ENCODE measurements around the gene YBX2. TPM values are rescaled to one million over a fixed set of nuclear protein-coding genes. Genes with fewer than 3 reads are reported as not detected.

The YBX2 gene
- total and polyA plus RNA-seq, 2 experiments from 2014 or later, result 0.22 TPM; not detected in 1

DNA sequence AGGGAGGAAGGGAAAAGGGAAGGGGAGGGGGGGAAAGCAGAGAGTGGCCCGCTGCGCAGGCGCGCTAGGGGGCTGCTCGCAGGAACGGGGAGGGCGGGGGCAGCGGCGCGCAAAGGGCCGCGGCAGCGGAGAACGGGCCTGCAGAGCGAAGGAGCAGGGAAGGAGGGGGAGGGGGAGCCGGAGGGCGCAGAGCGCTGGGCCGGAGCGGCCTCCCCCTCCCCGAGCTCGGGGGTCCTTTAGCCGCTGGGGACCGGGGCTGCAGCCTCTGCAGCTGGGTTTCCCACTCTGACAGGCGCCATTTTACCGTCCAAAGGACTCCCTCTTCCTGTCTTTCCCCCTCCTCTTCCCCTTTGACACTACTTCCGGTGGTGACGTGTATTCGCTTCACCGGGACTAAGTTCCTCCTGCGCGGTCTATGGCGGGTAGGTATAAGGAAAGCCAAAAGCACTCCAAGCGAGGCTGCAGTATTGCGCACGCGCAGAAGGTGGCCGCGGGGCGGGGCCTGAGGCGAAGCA, 42.7 kb downstream of the YBX2 start, which contains the start of gene CTDNEP1:
CTDNEP1 (minus strand) TSS at position 74 of the 515 bp plus-strand sequence. CDS start 438 bp downstream, outside the sequence.
- H2AFZ ChIP-seq, result peak within 1 kb of the TSS; percentile 89

DNA sequence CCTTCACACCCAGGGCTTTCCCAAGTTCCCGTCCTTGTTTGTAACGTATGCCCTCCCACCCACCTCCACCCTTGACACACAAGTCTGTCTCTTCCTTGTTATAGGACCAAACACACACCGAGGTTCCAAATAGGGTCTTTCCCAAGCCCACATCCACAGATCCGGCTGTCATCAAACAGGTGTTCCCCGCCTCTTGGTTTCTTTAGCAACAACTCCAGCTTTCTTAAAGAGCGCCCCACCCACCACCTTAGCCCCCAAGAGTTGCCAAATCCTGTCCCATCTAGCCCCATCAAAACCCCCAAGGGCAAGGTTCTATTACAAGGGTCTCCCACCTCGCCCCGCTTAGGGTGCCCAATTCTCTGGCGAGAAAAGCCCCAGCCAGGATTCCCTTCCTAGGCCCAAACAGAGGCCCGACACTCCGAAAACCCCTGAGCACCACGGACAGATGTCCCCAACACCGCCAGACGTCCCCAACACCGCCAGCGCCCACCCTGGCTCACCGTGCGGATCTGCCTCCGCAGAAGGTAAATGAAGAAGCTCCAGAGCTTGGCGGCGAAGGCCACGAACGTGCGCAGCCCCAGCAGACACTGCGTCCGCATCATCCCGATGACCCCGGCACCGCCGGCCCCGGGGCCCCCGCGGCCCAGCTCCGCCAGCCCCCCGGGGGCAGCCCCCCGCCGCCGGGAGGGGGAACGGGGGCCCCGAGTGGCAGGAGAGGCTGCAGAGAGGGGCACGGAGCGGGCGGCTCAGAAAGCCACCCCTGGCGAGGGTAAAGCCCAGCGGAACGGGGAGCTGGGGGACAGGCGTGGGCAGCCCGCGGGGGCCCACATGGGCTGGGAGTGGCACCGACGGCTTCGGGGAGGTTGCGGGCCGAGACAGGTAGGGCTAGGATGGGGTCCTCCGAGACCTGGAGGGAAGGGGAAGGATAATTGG, 43.5 kb downstream of the YBX2 start:
- Histone ChIP-seq H3K4me3 (peak overlapping the region; percentile 97), H2AFZ (peak overlapping the region; percentile 34), H3K4me1 (ENCODE audit: insufficient read depth) (peaks cover 13% of the 10 kb centered on the region), H4K20me1 (ENCODE audit: insufficient read depth) (no peaks in the 10 kb centered on the region), H3K9me2 (ENCODE audit: insufficient read depth) (no peaks in the 10 kb centered on the region), H3K36me3 (ENCODE audit: low read depth) (peaks cover 12% of the 10 kb centered on the region), H3K79me2 (ENCODE audit: insufficient read depth) (peaks cover 84% of the 10 kb centered on the region), H3K9me3 (ENCODE audit: low read depth) (no peaks in the 10 kb centered on the region), H3K27me3 (replicated peaks; ENCODE audit: insufficient read depth) (no peaks in the 10 kb centered on the region), H3K27ac (peak overlapping the region; percentile 99), H3F3A (ENCODE audit: insufficient read depth) (peaks cover 4% of the 10 kb centered on the region; the same call in 1 of the 2 replicates), H3K4me2 (ENCODE audit: unreplicated experiment) (peak overlapping the region; percentile 92), H3K9ac (peak overlapping the region; percentile 96)
- TF ChIP-seq EZH2 (IDR thresholded peaks at IDR 0.05; ENCODE audit: insufficient read depth, poor library complexity, severe bottlenecking), result no peak
- no peak for TF ChIP-seq EZH2phosphoT487 (IDR thresholded peaks at IDR 0.05; ENCODE audit: insufficient read depth, low read depth)
- 0 to 1% methylated on average over 32 to 55 of the region's 55 CpGs for WGBS, 2 experiments (ENCODE audit: low coverage in 1 of 2, low lambda C conversion rate in 2 of 2, missing lambda C conversion rate in 2 of 2)
- in situ Hi-C loops (cut with MboI), result no loop called here
- DNase-seq, result peak; percentile 37

More for the DNA sequence above, 42.7 kb downstream of the YBX2 start, which contains the start of gene CTDNEP1:
- Histone ChIP-seq H3K27me3 (replicated peaks; ENCODE audit: insufficient read depth) (no peaks in the 10 kb centered on the region), H3K9ac (peak within 1 kb of the TSS; percentile 96), H3K4me3 (peak within 1 kb of the TSS; percentile 97), H3F3A (ENCODE audit: insufficient read depth) (peaks cover 4% of the 10 kb centered on the region; the same call in 1 of the 2 replicates), H4K20me1 (ENCODE audit: insufficient read depth) (no peaks in the 10 kb centered on the region), H3K79me2 (ENCODE audit: insufficient read depth) (peaks cover 77% of the 10 kb centered on the region), H3K4me2 (ENCODE audit: unreplicated experiment) (peak within 1 kb of the TSS; percentile 94), H3K4me1 (ENCODE audit: insufficient read depth) (peaks cover 13% of the 10 kb centered on the region), H3K9me2 (ENCODE audit: insufficient read depth) (no peaks in the 10 kb centered on the region), H3K27ac (peak within 1 kb of the TSS; percentile 99), H3K36me3 (ENCODE audit: low read depth) (peaks cover 20% of the 10 kb centered on the region), H3K9me3 (ENCODE audit: low read depth) (no peaks in the 10 kb centered on the region)
- no peak for TF ChIP-seq EZH2phosphoT487 (IDR thresholded peaks at IDR 0.05; ENCODE audit: insufficient read depth, low read depth)
- TF ChIP-seq EZH2 (IDR thresholded peaks at IDR 0.05; ENCODE audit: insufficient read depth, poor library complexity, severe bottlenecking), result no peak
- peak; percentile 99 for DNase-seq
- WGBS, 2 experiments (ENCODE audit: low coverage in 1 of 2, low lambda C conversion rate in 2 of 2, missing lambda C conversion rate in 2 of 2), result 0 to 2% methylated on average over 24 to 41 of the region's 41 CpGs
- in situ Hi-C loops (cut with MboI), result no loop called here

DNA sequence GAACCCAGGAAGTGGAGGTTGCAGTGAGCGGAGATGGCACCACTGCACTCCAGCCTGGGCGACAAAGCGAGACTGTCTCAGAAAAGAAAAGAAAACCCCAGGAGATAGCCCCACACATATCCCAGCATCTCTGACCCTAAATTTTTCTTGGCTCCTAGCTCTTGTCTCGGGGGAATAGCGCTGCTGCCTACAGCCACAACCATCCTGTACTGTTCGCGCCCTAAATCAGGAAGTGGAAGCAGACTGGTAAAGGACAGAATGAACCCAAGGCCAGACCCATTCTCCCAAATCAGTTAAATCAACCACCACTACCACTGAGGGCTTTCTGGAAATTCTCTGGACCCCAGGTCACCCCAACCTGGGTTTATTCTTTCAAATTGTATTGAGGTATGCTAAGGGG, 44.6 kb downstream of the YBX2 start:
- in situ Hi-C loops (cut with MboI), result no loop called here
- no peak for TF ChIP-seq EZH2 (IDR thresholded peaks at IDR 0.05; ENCODE audit: insufficient read depth, poor library complexity, severe bottlenecking)
- no peak for TF ChIP-seq EZH2phosphoT487 (IDR thresholded peaks at IDR 0.05; ENCODE audit: insufficient read depth, low read depth)
- H2AFZ ChIP-seq, result no peak overlapping the region
- no peak for DNase-seq
- peaks cover 14% of the 10 kb centered on the region for H3K36me3 ChIP-seq (ENCODE audit: low read depth)
- H3K4me3 ChIP-seq, result peak overlapping the region; percentile 97
- H3K9ac ChIP-seq, result peak overlapping the region; percentile 96
- 95 to 96% methylated on average over 7 of the region's 7 CpGs for WGBS, 2 experiments (ENCODE audit: low coverage in 1 of 2, low lambda C conversion rate in 2 of 2, missing lambda C conversion rate in 2 of 2)
- no peaks in the 10 kb centered on the region for H3K27me3 ChIP-seq (replicated peaks; ENCODE audit: insufficient read depth)
- no peaks in the 10 kb centered on the region for H4K20me1 ChIP-seq (ENCODE audit: insufficient read depth)
- H3F3A ChIP-seq (ENCODE audit: insufficient read depth), result peaks cover 6% of the 10 kb centered on the region; the same call in 1 of the 2 replicates
- H3K27ac ChIP-seq, result peak overlapping the region; percentile 99; the same call in 1 of the 2 replicates
- peak overlapping the region; percentile 92 for H3K4me2 ChIP-seq (ENCODE audit: unreplicated experiment)
- H3K79me2 ChIP-seq (ENCODE audit: insufficient read depth), result peaks cover 88% of the 10 kb centered on the region
- no peaks in the 10 kb centered on the region for H3K9me2 ChIP-seq (ENCODE audit: insufficient read depth)
- H3K9me3 ChIP-seq (ENCODE audit: low read depth), result no peaks in the 10 kb centered on the region
- peaks cover 13% of the 10 kb centered on the region for H3K4me1 ChIP-seq (ENCODE audit: insufficient read depth)

DNA sequence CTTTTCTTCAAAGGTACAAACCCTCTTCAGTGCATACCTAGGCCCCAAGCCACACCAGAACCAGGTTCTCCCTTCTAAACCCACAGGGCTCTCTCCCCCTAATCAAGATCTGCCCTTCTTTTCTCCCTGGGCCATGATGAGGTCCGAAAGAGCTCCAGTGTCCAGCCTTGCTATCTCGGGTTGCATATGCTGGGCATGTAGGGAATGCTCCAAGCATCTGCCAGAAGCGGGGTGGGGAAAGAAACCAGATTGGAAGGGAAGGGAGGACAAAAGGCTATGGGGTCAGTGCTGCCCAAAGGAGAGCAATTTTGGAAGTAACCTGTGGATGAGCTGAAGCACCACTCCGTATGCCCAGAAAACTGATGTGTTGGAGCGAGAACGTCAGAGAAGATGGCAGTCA, 45.2 kb downstream of the YBX2 start:
- no peak for DNase-seq
- in situ Hi-C loops (cut with MboI), result no loop called here
- no peak for TF ChIP-seq EZH2phosphoT487 (IDR thresholded peaks at IDR 0.05; ENCODE audit: insufficient read depth, low read depth)
- no peak for TF ChIP-seq EZH2 (IDR thresholded peaks at IDR 0.05; ENCODE audit: insufficient read depth, poor library complexity, severe bottlenecking)

More for the DNA sequence above, 45.2 kb downstream of the YBX2 start:
- no peaks in the 10 kb centered on the region for H3K27me3 ChIP-seq (replicated peaks; ENCODE audit: insufficient read depth)
- H3K36me3 ChIP-seq (ENCODE audit: low read depth), result peaks cover 10% of the 10 kb centered on the region
- H3K9me2 ChIP-seq (ENCODE audit: insufficient read depth), result no peaks in the 10 kb centered on the region
- no peaks in the 10 kb centered on the region for H3K9me3 ChIP-seq (ENCODE audit: low read depth)
- no peak overlapping the region for H3K9ac ChIP-seq
- WGBS, 2 experiments (ENCODE audit: low coverage in 1 of 2, low lambda C conversion rate in 2 of 2, missing lambda C conversion rate in 2 of 2), result 75 to 76% methylated on average over 6 of the region's 6 CpGs
- no peak overlapping the region for H3K27ac ChIP-seq
- H3K4me2 ChIP-seq (ENCODE audit: unreplicated experiment), result no peak overlapping the region
- peaks cover 13% of the 10 kb centered on the region for H3K4me1 ChIP-seq (ENCODE audit: insufficient read depth)
- H3F3A ChIP-seq (ENCODE audit: insufficient read depth), result peaks cover 11% of the 10 kb centered on the region; the same call in 1 of the 2 replicates
- H2AFZ ChIP-seq, result no peak overlapping the region
- H4K20me1 ChIP-seq (ENCODE audit: insufficient read depth), result no peaks in the 10 kb centered on the region
- H3K79me2 ChIP-seq (ENCODE audit: insufficient read depth), result peaks cover 88% of the 10 kb centered on the region
- H3K4me3 ChIP-seq, result no peak overlapping the region
